K562 (cell line): ENCODE data around the gene TRIM73.
"Not testable (repeated sequence)": the region's sequence is repeated elsewhere in the genome, so short reads cannot be mapped to it uniquely, and the experiment has no call there.

Source experiments
- FOXA1 ChIP-seq: fragments of 450-650 bp; IDR thresholded peaks from 2 replicates; pipeline ENCODE4 v1.6.1; 2016; ENCODE audit warnings: mild to moderate bottlenecking, borderline replicate concordance
- LARP7 ChIP-seq: fragments of 450-650 bp; IDR thresholded peaks from 2 replicates; pipeline ENCODE4 v1.6.1; 2016
- MAX ChIP-seq: sonication (generic); formaldehyde crosslinking; IDR thresholded peaks from 2 replicates; pipeline ENCODE4 v1.9.0; 2022; ENCODE audit warnings: mild to moderate bottlenecking, missing genetic modification reagents
- PATZ1 ChIP-seq: fragments of 250-450 bp; sonication (Bioruptor Pico); IDR thresholded peaks from 2 replicates; pipeline ENCODE4 v1.5.0; 2020; ENCODE audit warnings: mild to moderate bottlenecking, borderline replicate concordance
- POLR2A ChIP-seq: fragments of 450-650 bp; conservative IDR thresholded peaks from 2 replicates; pipeline ENCODE4 v1.6.1; 2016
- POLR2AphosphoS5 ChIP-seq: IDR thresholded peaks from 2 replicates; pipeline ENCODE4 v1.6.1; 2011; ENCODE audit warnings: mild to moderate bottlenecking, low read depth, low read length, moderate library complexity; ENCODE audit not compliant: control insufficient read depth, insufficient read depth
- POLR3G ChIP-seq: IDR thresholded peaks from 2 replicates; pipeline ENCODE4 v1.6.1; 2011; ENCODE audit not compliant: insufficient read length, insufficient replicate concordance; ENCODE audit errors: extremely low read depth
- RFX7 ChIP-seq: fragments of 250-450 bp; sonication (Bioruptor Pico); IDR thresholded peaks from 2 replicates; pipeline ENCODE4 v1.5.1; 2021; ENCODE audit warnings: mild to moderate bottlenecking
- STAT5A ChIP-seq: IDR thresholded peaks from 2 replicates; pipeline ENCODE4 v1.6.1; 2012; ENCODE audit warnings: low read length, inconsistent platforms, borderline replicate concordance
- ZC3H4 ChIP-seq: sonication (generic); formaldehyde crosslinking; IDR thresholded peaks from 2 replicates; pipeline ENCODE4 v1.9.0; 2021; ENCODE audit warnings: missing genetic modification reagents, borderline replicate concordance
- ZFP91 ChIP-seq: sonication (generic); formaldehyde crosslinking; IDR thresholded peaks from 2 replicates; pipeline ENCODE4 v1.8.0; 2022; ENCODE audit warnings: mild to moderate bottlenecking, missing genetic modification reagents
- ZNF165 ChIP-seq: fragments of 250-450 bp; sonication (Bioruptor Pico); IDR thresholded peaks from 2 replicates; pipeline ENCODE4 v1.4.0; 2020; ENCODE audit warnings: borderline replicate concordance
- ZNF609 ChIP-seq: sonication (generic); formaldehyde crosslinking; IDR thresholded peaks from 2 replicates; pipeline ENCODE4 v1.8.1; 2023; ENCODE audit warnings: missing genetic modification reagents, mild to moderate bottlenecking, borderline replicate concordance

- not testable (repeated sequence) for TF ChIP-seq FOXA1; MAX (CRISPR knock-in tag); ZC3H4 (CRISPR knock-in tag); LARP7; POLR3G; RFX7 (CRISPR knock-in tag); ZFP91 (CRISPR knock-in tag); ZNF609; PATZ1; STAT5A; POLR2A; POLR2AphosphoS5; ZNF165 (CRISPR knock-in tag)
These were observed 54.5 kb downstream of the TRIM73 start for GRCh38 chr7:75449946-75450345.
